ENCODE data around the gene NAT9. TPM values are rescaled to one million over a fixed set of nuclear protein-coding genes. Genes with fewer than 3 reads are reported as not detected.

NAT9 gene
- polyA plus RNA-seq, 6 donors from 2014 or later = 9.6 to 29.0 (median 15.6) TPM

DNA sequence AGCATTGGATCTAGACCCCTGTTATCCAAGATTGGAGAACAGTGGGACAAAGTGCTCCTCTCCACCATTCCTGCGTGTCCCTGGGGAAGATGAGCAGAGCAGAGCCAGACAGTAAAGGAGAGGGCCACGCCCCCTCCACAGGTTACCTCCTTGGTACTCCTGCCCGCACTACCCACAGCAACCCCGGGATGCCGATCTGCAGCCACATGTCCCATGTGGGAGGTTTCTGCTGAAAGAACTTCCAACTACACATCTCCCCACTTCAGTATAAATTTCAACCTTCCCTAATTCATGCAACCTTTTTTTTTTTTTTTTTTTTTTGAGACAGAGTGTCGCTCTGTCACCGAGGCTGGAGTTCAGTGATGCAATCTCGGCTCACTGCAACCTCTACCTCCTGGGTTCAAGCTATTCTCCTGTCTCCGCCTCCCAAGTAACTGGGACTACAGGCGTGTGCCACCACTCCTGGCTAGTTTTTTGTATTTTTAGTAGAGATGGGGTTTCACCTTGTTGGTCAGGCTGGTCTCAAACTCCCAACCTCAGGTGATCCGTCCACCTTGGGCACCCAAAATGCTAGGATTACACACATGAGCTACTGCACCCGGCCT, 36.8 kb downstream of the NAT9 start:
- DNase-seq = no peak
- ATAC-seq (ENCODE audit: low read depth in 2 of 2) = no peak
- H3K4me1 Mint-ChIP-seq = peaks cover 63 to 80% (median 74%) of the 10 kb centered on the region in 3 donors
- no peaks in the 10 kb centered on the region for H3K36me3 Mint-ChIP-seq
- peak overlapping the region in 4 of 6 donors; percentile 44 to 82 (median 64) for H3K27ac Mint-ChIP-seq
- H3K9me3 Mint-ChIP-seq = no peaks in the 10 kb centered on the region
- H3K27me3 Mint-ChIP-seq = no peaks in the 10 kb centered on the region
- peak overlapping the region; percentile 82 to 96 (median 94) for H3K4me3 Mint-ChIP-seq

DNA sequence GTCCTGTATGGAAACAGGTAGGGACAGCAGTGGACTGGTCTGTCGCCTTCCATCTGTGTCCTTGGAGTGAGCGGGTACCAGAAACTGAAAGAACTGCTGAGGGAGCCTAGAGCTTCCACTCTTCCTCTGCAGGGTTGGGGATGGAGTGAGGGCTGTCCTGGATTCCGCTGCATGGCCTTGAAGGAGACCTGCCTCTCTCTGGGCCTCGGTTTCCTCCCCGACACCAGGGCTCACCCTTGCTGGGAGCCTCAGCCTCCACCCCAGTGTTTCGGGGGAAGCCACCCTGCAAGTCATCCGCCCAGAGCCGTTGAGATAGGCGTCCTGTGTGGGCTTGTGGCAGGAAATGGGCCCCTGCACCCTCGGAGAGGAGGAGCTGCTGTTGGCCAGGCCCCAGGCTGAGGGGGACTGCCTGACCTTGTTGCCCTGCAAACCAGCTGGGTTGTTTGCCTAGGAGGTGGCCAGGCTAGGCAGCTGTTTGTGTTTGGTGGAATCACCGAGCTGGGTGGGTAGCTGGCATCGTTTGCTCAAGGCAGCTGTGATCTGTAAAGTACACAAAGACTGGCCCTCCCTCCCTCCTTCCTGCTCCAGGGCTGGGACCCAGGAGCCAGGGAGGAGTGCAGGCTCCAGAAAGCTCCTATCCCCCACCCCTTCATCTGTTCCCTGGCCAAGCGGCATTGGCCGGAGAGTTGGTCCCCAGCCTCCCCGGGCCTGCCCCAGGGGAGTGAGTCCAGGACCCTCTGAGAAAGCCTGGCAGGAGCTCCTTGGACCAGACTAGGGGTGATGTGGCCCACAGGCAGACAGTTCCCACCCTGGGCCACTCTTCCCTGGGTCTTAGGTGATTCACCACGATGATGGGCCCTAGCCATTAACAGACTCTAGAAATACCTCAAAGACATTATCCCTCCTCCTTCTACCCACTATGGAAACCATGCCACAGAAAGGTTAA, 37.8 kb downstream of the NAT9 start:
- H3K36me3 Mint-ChIP-seq = no peaks in the 10 kb centered on the region
- no peaks in the 10 kb centered on the region for H3K27me3 Mint-ChIP-seq
- ATAC-seq (ENCODE audit: low read depth in 2 of 2) (peak; percentile 16 to 20), DNase-seq (peak; percentile 57)
- no peaks in the 10 kb centered on the region for H3K9me3 Mint-ChIP-seq
- H3K4me1 Mint-ChIP-seq = peaks cover 53 to 70% (median 65%) of the 10 kb centered on the region in 3 donors
- H3K4me3 Mint-ChIP-seq = peak overlapping the region; percentile 82 to 96 (median 94)
- H3K27ac Mint-ChIP-seq = peak overlapping the region; percentile 44 to 90 (median 74)

DNA sequence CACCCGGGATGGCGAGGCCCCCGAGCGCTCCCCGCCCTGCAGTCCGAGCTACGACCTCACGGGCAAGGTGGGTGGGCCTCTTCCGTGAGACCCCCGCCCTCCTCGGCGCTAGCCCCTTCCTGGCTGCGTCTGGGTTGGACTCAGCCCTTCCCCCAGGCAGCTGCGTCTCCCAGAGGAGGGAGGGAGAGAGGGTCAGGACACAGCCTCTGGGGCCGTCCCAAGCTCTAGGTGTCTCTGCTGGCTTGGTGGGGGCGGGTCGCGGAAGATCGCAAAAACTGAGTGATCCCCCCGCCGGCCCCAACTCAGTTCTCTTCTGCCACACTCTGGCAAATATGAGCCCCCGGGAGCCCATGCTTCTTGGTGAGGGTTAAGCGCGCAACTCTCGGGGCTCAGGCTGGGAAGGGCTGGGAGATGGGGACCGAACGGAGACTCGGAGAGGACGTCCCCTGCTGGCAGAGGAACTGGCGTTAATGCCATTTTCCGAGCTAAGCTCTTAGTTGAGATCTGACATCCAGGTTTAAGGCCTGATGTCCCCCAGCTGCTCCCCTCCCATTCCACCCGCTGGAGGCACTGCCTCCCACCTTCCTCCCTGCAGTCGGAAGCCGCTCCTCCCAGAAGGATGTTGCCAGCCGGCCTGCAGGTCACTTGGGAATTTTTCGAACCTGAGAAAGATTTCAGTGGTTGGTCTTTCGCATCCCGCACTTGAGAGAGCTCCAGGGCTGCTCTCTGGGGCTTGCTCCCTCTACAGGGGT, 38.7 kb downstream of the NAT9 start:
- H3K4me1 Mint-ChIP-seq = peaks cover 48 to 61% (median 57%) of the 10 kb centered on the region in 3 donors
- ATAC-seq (ENCODE audit: low read depth in 2 of 2) = peak; percentile 17 to 21
- H3K36me3 Mint-ChIP-seq = no peaks in the 10 kb centered on the region

DNA sequence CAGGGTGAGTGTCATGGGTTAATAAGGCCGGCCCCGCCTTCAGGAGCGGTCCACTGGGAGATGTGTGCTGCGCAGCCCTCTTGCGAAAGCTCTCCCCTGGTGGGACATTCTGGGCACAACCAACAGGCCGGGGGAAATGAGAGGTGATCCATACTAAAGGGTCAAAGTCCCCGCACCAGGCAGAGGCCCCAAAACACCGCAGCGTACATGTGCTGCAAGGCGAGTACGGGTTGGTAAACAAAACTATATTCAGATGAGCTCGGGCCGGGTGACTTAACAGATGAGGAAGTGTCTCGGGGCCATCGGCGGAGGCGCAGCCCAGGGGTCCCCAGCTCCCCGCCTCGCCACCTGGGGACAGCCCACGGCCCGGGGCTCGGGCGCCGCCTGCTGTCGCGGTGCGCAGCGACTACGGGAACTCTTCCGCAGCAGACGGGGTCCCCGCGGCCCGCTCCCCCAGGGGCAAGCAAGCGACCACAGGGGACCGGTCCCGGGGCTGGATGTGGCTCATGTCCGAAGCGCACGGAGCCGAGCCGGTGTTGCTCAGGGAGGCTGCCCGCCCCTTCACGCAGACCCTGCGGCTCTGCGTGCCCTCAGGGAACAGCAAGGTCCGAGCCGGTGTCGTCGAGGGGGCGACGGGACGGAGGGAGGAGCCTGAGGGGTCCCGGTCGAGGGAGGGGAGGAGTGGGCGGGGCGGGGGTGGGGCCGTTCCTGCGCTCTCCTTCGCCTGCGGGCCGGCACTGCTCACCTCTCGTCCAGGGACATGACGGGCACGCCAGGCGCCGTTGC, 39.4 kb downstream of the NAT9 start, which contains the start of gene RAB37:
TSS of gene RAB37 (plus strand) at position 744 of the 786 bp plus-strand sequence. CDS start at position 761, 17 bp downstream.
- Mint-ChIP-seq H3K36me3 (no peaks in the 10 kb centered on the region), H3K9me3 (no peaks in the 10 kb centered on the region), H3K27ac (peak within 1 kb of the TSS; percentile 74 to 96 (median 95)), H3K4me3 (peak within 1 kb of the TSS; percentile 82 to 96 (median 94)), H3K4me1 (peaks cover 40 to 53% (median 49%) of the 10 kb centered on the region in 3 donors), H3K27me3 (no peaks in the 10 kb centered on the region)
- DNase-seq (peak; percentile 83), ATAC-seq (ENCODE audit: low read depth in 2 of 2) (peak; percentile 83 to 86)

More for the DNA sequence above, 38.7 kb downstream of the NAT9 start:
- no peaks in the 10 kb centered on the region for H3K27me3 Mint-ChIP-seq
- H3K9me3 Mint-ChIP-seq = no peaks in the 10 kb centered on the region
- H3K27ac Mint-ChIP-seq = peak overlapping the region; percentile 24 to 87 (median 51)
- peak overlapping the region; percentile 82 to 96 (median 94) for H3K4me3 Mint-ChIP-seq
- DNase-seq = peak; percentile 35

DNA sequence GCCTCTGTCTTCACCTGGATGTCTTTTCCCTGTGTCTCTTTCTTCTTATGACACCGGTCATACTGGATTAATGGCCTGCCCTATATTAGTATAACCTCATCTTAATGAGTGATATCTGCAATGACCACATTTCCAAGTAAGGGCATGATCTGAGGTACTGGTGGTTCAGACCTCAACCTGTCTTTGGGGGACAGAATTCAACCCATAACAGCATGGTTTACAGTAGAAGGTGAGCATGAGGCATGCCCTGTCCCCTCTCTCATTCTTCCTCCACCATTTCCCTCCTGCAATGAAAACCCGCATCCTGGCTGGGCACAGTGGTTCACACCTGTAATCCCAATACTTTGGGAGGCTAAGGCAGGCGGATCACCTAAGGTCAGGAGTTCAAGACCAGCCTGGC, 41.9 kb downstream of the NAT9 start:
- Mint-ChIP-seq H3K9me3 (no peaks in the 10 kb centered on the region), H3K27ac (peak overlapping the region in 2 of 6 donors; percentile 12 to 20)

DNA sequence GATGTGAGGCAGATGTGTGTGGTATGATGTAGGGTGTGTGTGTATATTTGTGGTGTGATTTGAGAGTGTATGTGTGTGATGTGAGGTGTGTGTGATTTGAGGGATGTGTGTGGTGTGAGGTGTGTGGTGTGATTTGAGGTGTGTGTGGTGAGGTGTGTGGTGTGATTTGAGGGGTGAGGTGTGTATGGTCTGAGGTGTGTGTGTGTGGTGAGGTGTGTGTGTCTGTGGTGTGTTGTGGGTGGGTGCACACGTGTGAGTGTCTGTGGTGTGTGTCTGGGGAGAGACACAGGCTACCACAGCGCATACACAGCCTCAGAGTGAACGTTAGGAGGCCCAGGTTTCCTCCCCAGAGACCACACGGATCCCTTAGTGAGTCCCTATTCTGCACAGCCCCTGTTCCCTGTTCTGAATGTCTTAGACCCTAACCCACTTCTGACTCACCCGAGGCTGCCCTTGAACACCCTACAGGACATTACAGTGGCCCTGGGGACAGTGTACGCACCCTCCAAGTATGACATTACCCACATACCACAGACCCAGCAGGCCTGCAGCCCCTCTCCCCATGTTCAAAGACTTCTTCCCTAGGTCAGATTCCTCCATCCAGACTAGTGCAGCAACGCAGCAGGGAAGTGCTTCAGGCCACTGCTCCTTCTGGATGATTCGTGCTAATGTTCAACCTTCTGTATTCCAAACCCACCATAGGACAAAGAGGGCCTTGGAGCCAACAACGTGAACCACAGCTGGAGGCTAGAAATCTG, 42.6 kb downstream of the NAT9 start:
- peaks cover 17 to 33% (median 18%) of the 10 kb centered on the region in 3 donors for H3K4me1 Mint-ChIP-seq
- H3K27me3 Mint-ChIP-seq = no peaks in the 10 kb centered on the region
- H3K36me3 Mint-ChIP-seq = no peaks in the 10 kb centered on the region
- ATAC-seq (ENCODE audit: low read depth in 2 of 2) (no peak), DNase-seq (no peak)
- H3K4me3 Mint-ChIP-seq = no peak overlapping the region
- peak overlapping the region in 1 of 6 donors; percentile 12 for H3K27ac Mint-ChIP-seq
- H3K9me3 Mint-ChIP-seq = no peaks in the 10 kb centered on the region

More for the DNA sequence above, 41.9 kb downstream of the NAT9 start:
- Mint-ChIP-seq H3K27me3 (no peaks in the 10 kb centered on the region), H3K4me1 (peaks cover 24 to 40% (median 25%) of the 10 kb centered on the region in 3 donors), H3K4me3 (peak overlapping the region in 1 of 8 donors; percentile 56), H3K36me3 (no peaks in the 10 kb centered on the region)
- ATAC-seq (ENCODE audit: low read depth in 2 of 2) (no peak), DNase-seq (no peak)

DNA sequence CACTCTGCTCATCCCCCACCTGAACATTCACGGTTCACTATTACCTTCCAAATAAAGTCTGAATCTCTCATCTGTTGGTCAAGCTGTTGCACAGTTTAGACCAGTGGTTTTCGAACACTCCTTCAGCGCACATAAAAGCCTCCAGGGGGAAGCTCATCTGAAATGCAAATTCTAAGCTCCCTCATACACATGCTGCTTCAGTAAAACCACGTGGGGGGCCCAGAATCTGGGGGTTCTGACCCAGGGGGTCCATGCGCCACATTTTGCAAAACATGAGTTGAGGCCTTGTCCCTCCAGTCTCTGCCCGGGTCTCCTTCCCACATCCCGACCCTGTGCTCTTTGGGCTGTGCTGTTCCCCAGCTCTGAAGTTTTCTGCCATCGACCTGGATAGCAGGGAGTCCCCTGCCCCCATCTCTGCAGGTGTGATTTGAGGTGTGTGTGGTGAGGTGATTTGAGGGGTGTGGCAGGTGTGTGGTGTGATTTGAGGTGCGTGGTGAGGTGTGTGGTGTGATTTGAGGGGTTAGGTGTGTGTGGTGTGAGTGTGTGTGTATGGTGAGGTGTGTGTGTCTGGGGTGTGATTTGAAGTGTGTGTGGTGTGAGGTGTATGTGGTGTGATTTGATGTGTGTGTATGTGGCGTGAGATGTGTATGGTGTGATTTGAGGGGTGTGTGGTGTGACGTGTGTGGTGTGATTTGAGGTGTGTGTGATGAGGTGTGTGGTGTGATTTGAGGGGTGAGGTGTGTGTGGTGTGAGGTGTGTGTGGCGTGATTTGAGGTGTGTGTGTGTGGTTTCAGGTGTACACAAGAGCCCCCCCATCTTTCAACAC, 43.9 kb downstream of the NAT9 start:
- H3K36me3 Mint-ChIP-seq = no peaks in the 10 kb centered on the region
- DNase-seq = no peak
- H3K27ac Mint-ChIP-seq = no peak overlapping the region
- no peaks in the 10 kb centered on the region for H3K27me3 Mint-ChIP-seq
- no peaks in the 10 kb centered on the region for H3K9me3 Mint-ChIP-seq
- ATAC-seq (ENCODE audit: low read depth in 2 of 2) = no peak
- no peak overlapping the region for H3K4me3 Mint-ChIP-seq
- peaks cover 6 to 21% (median 11%) of the 10 kb centered on the region in 3 donors for H3K4me1 Mint-ChIP-seq

DNA sequence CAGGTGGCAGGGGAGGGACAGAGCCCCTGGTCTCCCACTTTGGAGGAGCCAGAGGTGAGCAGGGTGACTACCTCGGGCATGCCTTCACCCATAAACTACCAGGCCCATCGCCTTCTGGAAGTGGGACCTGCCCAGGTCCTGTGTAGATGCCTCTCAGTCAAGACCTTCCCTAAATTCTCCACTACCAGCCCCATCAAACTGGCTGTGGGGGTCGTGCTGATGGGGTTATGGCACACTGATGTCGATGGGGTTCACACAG, 44.9 kb downstream of the NAT9 start:
- H3K4me3 Mint-ChIP-seq = no peak overlapping the region
- no peak for DNase-seq
- no peak for ATAC-seq (ENCODE audit: low read depth in 2 of 2)
- H3K36me3 Mint-ChIP-seq = no peaks in the 10 kb centered on the region
- H3K9me3 Mint-ChIP-seq = no peaks in the 10 kb centered on the region
- no peaks in the 10 kb centered on the region for H3K27me3 Mint-ChIP-seq
- no peak overlapping the region for H3K27ac Mint-ChIP-seq
- peaks cover 3 to 22% (median 9%) of the 10 kb centered on the region in 3 donors for H3K4me1 Mint-ChIP-seq

DNA sequence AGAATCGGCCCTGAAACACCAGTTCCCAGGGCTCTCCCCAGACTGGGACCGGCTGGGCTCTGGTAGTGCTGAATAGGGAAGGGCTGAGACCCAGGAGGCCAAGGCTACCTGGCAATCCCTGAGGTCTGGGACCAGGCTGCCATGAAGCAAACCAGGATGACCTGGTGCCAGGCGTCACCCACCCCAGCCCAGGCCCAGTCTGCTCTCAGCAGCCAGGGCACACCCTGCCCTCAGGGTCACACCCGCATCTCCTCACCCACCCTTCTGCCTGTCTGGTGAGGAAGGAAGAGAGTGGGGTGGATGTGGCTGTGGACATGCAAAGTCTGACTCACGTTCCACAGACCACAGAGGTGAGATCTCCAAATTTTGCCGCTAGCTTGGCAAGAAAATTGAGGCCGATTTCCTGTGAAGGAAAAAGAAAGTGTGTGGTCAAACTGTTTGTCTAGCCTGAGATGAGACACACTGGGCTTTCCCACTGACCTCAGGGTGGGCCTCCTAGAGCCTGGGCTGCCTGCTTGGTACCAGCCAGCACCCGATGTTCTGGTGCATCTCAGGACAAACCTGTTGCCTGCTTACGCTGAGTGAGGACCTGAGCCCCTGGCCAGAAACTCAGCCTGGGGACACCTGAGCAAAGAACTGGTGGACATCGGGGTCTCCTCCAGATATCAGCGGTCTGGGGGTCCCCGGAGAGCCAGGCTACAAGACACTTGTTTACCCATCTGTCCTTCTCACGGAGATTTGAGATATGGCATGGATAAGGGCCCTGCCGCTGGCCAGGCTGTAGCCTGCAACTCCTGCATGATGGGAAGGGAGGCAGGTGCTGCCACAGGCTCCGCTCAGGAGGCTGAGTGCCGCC, 45.4 kb downstream of the NAT9 start:
- Mint-ChIP-seq H3K27ac (no peak overlapping the region), H3K36me3 (no peaks in the 10 kb centered on the region), H3K4me3 (no peak overlapping the region), H3K4me1 (peaks cover 0 to 19% (median 6%) of the 10 kb centered on the region in 3 donors), H3K27me3 (no peaks in the 10 kb centered on the region), H3K9me3 (no peaks in the 10 kb centered on the region)
- DNase-seq (no peak), ATAC-seq (ENCODE audit: low read depth in 2 of 2) (peak; percentile 39 to 71)

DNA sequence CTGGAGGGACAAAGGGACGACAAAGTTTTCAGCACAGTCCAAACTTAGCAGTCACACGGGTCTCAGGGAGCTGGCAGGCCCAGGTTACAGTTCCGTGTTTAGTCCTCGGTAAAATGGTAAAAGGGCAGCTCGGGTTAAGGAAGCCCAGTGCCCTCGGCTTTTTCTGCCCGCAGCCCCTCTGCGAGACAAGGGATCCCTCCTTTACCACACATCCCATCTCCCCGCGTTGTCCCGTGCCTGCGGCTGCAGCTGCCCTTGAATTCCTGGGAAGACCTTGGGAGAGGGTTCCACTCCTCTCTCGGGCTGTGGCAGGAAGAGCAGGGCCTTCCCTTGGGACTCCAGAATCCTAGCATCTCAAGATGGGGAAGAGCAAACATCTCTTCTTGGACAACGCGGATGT, 46.3 kb downstream of the NAT9 start:
- no peak overlapping the region for H3K4me3 Mint-ChIP-seq
- H3K9me3 Mint-ChIP-seq = no peaks in the 10 kb centered on the region
- no peaks in the 10 kb centered on the region for H3K36me3 Mint-ChIP-seq
- H3K27ac Mint-ChIP-seq = no peak overlapping the region
- no peaks in the 10 kb centered on the region for H3K27me3 Mint-ChIP-seq
- H3K4me1 Mint-ChIP-seq = peaks cover 0 to 16% (median 4%) of the 10 kb centered on the region in 3 donors
- ATAC-seq (ENCODE audit: low read depth in 2 of 2) (no peak), DNase-seq (no peak)

DNA sequence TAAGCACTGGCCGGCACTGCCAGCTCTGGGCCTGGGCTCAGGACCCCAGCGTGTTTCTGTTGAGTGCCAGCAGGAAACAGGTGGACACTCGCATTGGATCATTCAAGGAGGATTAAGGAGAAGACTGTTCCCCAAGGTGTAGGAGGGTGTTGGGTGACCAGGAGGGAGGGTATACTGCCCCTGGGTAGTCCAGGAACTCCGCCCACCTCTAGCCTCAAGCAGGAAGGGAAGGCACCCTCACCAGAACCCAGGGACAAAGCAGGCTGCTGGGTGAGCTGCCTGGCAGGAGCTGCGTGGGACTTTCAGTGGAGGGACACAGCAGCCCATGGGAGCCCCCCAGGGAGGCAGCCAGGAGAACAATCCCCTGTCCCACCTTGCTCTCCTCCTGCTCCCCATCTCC, 46.8 kb downstream of the NAT9 start:
- Mint-ChIP-seq H3K9me3 (no peaks in the 10 kb centered on the region), H3K4me3 (no peak overlapping the region), H3K27me3 (no peaks in the 10 kb centered on the region), H3K36me3 (no peaks in the 10 kb centered on the region), H3K27ac (no peak overlapping the region), H3K4me1 (peaks cover 0 to 14% (median 0%) of the 10 kb centered on the region in 3 donors)
- ATAC-seq (ENCODE audit: low read depth in 2 of 2) = no peak
- no peak for DNase-seq

Data from naive B cell (primary cell).